HL-60/S4 (cell line): Measurements from ENCODE around the gene AGMAT.

Experiments
- in situ Hi-C: fragments of 300-500 bp; cut with MboI; formaldehyde crosslinking; loops from 2 replicates; pipeline ENCODE4 v1.14.3; 2022; ENCODE audit warnings: low sequenced_read_pairs

Gene AGMAT

GRCh38 chr1:15584489-15585363 lies at the start of gene AGMAT:
TSS of gene AGMAT (minus strand) at chr1:15585051. CDS start at chr1:15584967, 84 bp downstream.
- in situ Hi-C loops: no loop called here

GRCh38 chr1:15633756-15634420 lies 49.0 kb upstream of the AGMAT start:
- in situ Hi-C loops: no loop called here

- in situ Hi-C loops: no loop called here
Measured at GRCh38 chr1:15628003-15628402, 43.2 kb upstream of the AGMAT start.

GRCh38 chr1:15627343-15627988 lies 42.6 kb upstream of the AGMAT start:
- in situ Hi-C loops: no loop called here

- in situ Hi-C loops: no loop called here
Measured at GRCh38 chr1:15626269-15626950, 41.6 kb upstream of the AGMAT start.

- in situ Hi-C loops: no loop called here
Measured at GRCh38 chr1:15625056-15625917, 40.4 kb upstream of the AGMAT start.

- in situ Hi-C loops: no loop called here
Measured at GRCh38 chr1:15624133-15624714, 39.4 kb upstream of the AGMAT start.

- in situ Hi-C loops: no loop called here
Measured at GRCh38 chr1:15623435-15623834, 38.6 kb upstream of the AGMAT start.

- in situ Hi-C loops: no loop called here
Measured at GRCh38 chr1:15622712-15623373, 38.0 kb upstream of the AGMAT start.

GRCh38 chr1:15621975-15622374 lies 37.1 kb upstream of the AGMAT start:
- in situ Hi-C loops: no loop called here

GRCh38 chr1:15620902-15621682 lies 36.2 kb upstream of the AGMAT start:
- in situ Hi-C loops: no loop called here

- in situ Hi-C loops: no loop called here
Measured at GRCh38 chr1:15620155-15620545, 35.3 kb upstream of the AGMAT start.

- in situ Hi-C loops: no loop called here
Measured at GRCh38 chr1:15618655-15619525, 34.0 kb upstream of the AGMAT start.

GRCh38 chr1:15618077-15618654 lies 33.3 kb upstream of the AGMAT start:
- in situ Hi-C loops: no loop called here

GRCh38 chr1:15617173-15618076 lies 32.6 kb upstream of the AGMAT start, which contains the start of gene DDI2:
TSS of gene DDI2 (plus strand) at chr1:15617458. CDS start at chr1:15617671, 213 bp downstream.
- in situ Hi-C loops: no loop called here
